Lower leg skin (tissue), 3 donors: ENCODE data around the gene FZD4.

ENCODE experiments used
- POLR2A ChIP-seq, 2 donors: fragments of 450-650 bp; IDR thresholded peaks; one replicate each; pipeline ENCODE4 v1.6.1; 2016 to 2017; ENCODE audit warnings: antibody characterized with exemption in 2 of 2, mild to moderate bottlenecking in 1 of 2, moderate library complexity in 1 of 2
- TF ChIP-seq, protein P1 (sequence below), 3 donors: fragments of 450-650 bp; IDR thresholded peaks; one replicate each; pipeline ENCODE4 v1.5.1; 2016; ENCODE audit warnings: antibody characterized with exemption in 3 of 3, mild to moderate bottlenecking in 3 of 3, moderate library complexity in 2 of 3

DNA sequence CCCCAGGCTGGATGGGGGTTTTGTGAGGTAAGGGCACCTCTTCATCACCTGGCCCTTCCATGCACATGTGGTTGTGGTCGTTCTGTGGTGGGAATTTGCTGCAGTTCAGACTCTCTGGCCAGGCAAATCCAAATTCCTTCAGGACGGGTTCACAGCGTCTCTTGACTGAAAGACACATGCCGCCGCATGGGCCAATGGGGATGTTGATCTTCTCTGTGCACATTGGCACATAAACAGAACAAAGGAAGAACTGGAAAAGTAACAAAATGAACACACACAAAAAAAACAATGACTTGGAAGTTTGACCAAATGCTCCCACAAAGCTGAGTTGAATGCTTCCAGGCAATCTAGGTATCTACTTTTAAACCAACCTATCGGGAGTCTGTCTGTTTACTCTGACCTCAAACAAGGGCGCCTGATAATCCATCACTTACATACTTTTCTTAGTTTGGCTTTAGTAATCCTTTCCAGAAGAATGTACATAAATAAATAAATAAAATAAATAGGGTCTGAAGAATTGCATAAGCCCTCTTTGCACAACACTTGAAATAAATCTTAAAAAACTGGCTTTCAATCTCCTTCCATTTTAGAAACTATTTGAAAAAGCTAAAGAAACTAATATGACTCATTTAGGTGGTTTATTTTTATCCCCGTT, 2.8 kb downstream of the FZD4 start:
- TF ChIP-seq POLR2A (IDR thresholded peaks at IDR 0.05): no peak
- TF ChIP-seq, protein P1, sequence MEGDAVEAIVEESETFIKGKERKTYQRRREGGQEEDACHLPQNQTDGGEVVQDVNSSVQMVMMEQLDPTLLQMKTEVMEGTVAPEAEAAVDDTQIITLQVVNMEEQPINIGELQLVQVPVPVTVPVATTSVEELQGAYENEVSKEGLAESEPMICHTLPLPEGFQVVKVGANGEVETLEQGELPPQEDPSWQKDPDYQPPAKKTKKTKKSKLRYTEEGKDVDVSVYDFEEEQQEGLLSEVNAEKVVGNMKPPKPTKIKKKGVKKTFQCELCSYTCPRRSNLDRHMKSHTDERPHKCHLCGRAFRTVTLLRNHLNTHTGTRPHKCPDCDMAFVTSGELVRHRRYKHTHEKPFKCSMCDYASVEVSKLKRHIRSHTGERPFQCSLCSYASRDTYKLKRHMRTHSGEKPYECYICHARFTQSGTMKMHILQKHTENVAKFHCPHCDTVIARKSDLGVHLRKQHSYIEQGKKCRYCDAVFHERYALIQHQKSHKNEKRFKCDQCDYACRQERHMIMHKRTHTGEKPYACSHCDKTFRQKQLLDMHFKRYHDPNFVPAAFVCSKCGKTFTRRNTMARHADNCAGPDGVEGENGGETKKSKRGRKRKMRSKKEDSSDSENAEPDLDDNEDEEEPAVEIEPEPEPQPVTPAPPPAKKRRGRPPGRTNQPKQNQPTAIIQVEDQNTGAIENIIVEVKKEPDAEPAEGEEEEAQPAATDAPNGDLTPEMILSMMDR (IDR thresholded peaks at IDR 0.05): no peak
